ENCODE results near the gene TUBGCP5.
A peak's percentile ranks its signal among the peaks of the same experiment; 100 is the strongest.
"Not testable (repeated sequence)": the region's sequence is repeated elsewhere in the genome, so short reads cannot be mapped to it uniquely, and the experiment has no call there.

The TUBGCP5 gene

DNA sequence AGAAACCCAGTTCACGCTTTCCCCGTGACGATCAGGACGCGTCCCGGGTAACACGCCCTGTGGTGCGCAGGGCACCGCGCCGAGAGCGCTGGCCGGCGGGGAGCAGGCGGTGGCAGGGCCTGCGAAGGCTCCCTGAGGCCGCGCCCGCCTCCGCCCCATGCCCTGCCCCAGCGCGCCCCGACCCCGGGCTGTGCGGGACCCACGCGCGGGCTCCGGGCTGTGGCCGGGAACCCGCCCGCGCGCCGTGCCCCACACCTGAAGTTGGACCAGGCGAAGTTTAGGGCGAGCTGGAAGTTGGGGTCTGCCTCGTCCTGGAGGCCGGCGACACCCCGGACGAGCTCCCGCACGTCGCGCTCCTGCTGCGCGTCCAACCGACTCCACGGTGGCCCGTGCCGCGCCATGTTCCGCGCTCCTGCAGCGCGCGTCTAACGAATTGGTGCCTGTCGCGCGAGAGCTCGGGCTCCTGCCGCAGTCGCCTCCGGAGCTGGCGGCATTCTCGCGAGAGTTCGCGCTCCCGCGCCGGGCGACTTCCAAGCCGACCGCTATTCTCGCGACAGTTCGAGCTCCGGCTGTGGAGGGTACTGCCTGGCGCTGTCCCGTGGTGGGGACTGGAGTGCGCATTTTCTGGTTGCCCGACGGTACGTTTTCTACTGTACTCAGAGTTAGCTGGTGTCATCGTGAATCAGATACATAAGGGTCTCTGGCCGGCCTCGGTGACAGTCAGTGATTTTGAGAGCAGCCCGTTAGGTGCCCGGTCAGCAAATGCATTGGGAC lies at the start of gene TUBGCP5:
Gene TUBGCP5, minus strand, starts transcription at position 427 of the 774 bp plus-strand sequence. Its CDS starts 26 bp downstream, at position 401.
- DNase-seq: peak; percentile 72

DNA sequence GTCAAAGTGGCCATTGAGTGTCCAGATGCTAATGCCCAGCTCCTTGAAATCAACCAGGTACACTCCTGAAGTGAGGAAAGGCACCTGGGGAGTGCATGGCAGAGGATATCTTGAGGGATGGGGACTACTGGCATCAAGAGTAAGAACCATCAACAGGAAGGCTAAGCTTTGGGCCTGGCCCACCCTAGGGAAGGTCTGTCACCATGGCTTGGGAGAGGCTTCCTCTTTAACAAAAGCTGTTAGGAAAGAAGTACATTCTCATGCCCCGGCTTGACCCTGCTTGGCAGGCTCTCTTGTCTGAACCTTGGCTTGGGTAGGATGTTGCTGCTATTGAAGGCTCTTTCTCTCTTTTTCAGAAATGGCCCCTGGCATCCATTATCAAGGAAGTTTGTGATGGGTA lies 43.7 kb upstream of the TUBGCP5 start:
- no peak for DNase-seq

DNA sequence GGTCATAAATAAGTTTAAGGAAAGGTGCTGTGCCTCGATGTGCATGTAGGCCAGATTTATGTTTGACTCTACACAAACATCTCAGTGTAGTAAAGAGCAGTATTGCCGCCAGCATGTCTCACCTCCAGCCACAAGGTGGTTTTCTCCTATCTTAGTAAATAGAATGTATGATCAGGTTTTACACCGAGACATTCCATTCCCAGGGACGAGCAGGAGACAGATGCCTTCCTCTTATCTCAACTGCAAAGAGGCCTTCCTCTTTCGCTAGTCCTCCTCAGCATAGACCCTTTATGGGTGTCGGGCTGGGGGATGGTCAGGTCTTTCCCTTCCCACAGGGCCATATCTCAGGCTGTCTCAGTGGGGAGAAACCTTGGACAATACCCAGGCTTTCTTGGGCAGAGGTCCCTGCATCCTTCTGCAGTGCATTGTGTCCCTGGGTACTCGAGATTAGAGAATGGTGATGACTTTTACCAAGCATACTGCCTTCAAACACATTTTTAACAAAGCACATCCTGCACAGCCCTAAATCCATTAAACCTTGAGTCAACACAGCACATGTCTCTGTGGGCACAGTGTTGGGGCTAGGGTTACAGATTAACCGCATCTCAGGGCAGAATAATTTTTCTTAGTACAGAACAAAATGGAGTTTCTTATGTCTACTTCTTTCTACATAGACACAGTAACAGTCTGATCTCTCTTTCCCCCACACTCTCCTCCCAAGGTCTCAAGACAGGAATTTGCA lies 42.8 kb upstream of the TUBGCP5 start:
- DNase-seq: not testable (repeated sequence)

DNA sequence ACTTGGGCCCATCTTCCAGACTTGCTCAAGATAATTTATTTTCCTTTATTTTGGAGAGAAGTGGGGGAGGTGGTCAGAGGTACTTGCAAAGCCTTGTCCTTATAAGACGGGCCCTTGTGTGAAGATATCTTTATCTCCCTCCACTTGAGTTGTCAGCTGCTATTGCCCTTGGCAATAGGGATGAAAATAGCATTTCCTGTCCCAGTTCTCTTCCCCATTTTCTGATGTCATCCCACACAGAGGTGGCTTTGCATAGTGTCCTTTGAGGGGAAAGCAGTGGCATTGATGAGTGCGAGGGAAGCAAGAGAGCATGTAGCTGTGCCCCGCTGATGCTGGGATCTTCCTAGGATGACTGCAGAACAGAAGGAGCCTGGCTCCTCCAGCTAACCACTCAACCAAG lies 41.9 kb upstream of the TUBGCP5 start:
- no peak for DNase-seq

DNA sequence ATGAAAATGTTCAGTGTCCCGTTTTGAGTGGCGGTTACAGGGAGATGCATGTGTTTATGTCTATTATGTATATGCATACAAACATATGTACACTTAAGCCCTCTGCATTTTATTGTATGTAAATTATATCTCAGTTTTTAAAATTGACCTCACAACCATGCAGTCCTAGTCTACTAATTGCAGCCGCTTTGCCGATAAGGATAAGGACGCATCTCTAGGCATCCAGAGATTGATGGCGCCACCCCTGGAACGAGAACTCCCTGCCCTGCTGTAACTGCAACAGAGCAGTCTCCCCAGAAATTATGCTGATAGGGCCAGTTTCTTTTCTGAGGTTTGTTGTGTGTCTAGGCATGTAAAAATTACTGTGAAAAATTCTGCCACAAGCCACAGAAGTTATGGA lies 40.4 kb upstream of the TUBGCP5 start:
- DNase-seq: no peak

DNA sequence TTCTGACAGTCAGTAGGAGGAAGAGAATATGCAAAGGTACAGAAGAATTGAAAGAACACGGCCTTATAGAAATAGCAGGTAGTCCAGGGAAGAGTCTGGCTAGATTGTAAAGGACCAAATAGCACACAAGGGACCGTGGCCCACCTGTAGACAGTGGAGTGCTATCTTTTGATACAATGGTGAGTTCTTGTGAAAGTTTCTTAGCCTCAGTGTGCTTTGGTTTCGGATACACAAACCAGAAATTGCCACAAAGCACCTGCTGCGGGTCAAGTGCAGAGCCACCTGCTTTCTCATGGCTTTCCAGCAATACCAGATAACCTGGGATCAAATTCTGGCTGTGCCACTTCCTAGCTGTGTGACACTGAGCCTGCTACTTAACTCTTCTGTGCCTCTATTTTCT lies 36.6 kb upstream of the TUBGCP5 start:
- DNase-seq: no peak

DNA sequence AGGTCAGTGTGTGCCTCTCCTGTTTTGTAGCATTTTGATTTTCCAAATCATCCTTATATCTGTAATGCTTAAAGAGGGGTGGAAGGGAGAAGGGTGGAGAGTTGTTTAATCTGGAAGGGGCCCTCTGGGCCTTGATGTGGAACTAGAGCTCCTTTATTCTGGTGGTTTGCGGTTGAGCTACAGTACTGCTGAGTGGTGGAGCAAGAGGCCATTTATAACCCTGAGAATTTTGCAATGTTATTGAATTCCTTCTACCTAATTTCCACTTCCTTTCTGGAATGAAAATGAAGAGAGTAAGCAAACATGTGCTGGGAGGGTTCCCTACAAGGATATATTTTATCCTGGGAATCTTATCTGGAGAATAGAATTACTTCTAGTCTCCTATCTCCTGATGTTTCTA lies 35.3 kb upstream of the TUBGCP5 start:
- peak; percentile 16 for DNase-seq

DNA sequence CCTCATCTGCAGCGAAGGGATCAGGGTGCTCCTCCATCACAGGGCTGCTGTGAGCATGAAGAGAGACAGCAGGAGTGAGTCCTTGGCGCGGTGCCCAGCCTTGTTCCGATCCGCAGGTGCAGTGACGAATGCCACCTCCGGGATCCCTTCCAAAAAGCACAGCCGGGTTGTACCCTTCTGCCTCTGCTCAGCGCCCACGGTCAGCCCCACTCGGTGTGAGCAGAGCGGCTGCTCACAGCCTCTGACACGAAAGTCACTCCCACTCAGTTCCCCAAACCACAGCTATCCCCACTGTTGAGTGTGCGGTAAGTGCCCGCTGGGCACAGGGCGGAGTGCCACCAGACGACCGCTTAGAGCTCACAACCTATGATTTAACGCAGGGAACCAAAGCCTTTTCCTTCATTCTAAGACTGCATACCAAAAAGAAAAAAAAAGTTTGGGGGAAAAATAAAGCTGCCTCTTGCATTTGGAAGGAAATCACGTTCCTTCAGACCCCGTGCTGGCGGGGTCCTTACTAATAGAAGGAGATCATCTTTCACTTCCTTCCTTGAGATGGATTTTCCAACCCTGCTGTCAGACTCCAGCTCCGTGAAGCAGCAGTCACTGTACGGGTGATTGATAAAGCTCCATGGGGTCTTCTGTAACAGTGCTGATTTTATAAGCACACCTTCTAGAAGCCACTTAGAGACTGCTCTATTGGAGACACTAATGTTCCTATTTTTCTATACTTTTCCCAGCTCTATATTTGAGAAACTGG lies 34.7 kb upstream of the TUBGCP5 start:
- no peak for DNase-seq

DNA sequence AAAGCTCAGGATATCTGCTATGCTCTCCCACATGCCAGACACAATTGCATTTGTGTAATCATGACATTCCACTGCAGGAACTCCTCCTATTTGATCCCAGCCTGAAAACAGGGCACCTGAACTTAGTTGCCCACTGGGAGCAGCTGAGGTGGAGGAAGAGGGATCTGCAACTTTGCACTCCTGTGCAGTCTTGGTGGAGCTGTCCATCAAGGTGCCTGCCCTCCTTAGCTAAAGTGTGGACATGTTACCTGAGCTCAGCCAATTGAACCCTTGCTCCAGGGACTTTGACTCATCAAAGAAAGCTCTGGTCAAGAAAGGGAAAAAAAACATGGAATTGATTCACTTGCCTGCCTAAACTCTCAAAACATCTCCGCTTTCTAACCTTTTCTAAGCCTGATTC lies 33.3 kb upstream of the TUBGCP5 start:
- no peak for DNase-seq

DNA sequence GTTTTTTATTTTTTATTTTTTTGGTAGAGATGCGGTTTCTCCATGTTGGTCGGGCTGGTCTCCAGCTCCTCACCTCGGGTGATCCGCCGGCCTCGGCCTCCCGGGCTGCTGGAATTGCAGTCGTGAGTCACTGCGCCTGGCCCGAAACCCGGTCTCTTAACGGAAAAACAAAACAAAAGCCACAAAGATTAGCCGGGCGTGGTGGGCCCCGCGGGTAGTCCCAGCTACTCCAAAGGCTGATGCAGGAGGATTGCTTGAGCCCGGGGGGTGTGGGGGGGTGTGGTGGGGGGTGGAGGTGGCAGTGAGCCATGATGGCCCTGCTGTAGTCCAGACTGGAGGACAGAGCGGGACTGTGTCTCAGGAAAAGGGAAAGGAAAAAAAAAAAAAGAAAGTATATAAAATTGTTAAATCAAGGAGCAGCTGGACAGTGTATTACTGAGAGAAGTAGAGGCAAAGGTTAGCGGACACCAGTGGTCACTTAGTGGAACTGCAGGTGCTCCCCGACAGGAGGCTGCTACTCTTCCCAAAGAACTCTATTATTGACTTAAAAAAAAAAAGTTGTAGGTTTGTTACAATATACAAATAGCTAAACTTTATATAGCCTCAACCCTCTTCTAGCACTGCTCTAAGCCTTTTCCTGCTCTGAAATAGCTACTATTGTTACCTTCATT lies 30.3 kb upstream of the TUBGCP5 start:
- DNase-seq: no peak

DNA sequence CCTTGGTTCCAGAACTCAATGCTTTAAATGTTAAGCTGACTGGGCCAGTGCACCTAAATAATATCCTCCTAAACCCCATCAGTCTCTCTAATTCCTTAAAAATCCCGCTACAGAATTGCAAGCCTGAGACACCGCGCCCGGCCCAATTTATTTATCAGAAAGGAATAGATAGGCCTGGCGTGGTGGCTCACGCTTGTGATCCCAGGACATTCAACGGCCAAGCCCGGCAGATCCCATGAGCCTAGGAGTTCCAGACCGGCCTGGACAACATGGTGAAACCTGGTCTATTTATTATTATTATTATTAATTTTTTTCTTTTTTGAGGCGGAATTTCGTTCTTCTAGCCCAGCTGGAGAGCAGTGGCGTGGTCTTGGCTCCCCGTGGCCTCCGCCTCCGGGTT lies 28.0 kb upstream of the TUBGCP5 start:
- no peak for DNase-seq

DNA sequence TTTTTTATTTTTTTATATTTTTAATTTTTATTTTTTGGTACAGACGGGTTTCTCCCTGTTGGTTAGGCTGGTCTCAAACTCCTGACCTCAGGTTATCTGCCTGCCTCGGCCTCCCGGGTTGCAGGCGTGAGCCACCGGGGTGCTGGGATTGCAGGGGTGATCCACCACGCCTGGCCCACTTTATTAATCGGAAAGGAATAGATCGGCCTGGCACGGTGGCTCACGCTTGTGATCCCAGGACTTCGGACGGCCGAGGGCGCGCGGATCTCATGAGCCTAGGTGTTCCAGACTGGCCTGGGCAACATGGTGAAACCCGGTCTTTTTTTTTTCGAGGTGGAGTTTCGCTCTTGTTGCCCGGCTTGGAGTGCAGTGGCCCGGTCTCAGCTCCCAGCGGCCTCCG lies 26.5 kb upstream of the TUBGCP5 start:
- no peak for DNase-seq

DNA sequence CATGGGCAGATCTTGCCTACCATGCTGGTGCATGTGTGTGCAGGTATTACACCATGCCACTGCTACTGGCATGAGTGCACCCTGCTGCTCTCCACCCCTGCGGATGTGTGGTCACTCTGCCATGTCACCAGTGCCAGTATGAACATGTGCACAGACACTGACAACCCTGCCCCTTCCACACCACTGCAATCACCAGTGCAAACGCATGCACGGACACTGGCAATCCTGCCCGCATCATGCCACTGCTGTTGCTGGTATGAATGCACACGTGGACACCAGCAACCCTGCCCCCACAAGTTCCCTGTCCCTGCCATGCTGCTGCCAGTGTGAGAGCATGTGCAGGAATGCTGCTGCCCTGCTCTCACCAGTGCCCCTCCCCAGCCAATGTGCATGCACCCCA lies 24.8 kb upstream of the TUBGCP5 start:
- DNase-seq: no peak

DNA sequence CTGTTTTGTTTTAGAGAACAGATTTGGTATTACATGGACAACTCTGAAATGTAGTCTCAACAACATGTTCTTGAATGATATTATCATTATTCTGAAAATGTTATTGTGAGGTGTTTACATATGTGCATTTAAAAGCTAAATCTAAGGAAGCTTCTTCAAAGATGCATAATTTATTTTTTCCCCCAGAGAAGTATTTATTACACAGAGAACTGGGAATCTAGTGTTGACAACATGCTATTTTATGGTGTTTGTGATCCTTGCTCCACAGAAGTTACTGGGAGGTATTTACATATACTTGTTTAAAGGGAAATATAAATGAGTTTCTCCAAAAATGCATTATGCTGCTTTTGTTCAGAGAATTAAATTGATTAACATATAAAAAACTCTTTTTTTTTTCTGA lies 18.3 kb upstream of the TUBGCP5 start:
- no peak for DNase-seq

DNA sequence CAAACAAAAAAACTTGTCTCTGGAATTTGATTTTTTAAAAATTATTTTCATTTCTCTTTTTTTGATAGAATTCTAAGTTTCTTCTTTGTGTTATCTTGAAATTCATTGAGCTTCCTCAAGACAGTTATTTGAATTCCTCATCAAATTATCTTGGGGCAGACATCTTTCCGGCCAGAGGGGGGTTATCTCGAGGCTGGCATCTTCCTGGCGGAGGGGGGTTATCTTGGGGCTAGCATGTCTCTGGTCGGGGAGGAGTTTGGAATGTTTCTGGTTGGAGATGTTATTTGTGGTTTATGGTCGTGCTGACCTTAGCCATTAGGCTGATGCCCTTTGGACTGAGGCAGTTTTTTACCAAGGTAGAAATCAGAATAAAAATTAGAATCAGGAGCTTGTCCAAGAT lies 15.9 kb upstream of the TUBGCP5 start:
- no peak for DNase-seq

DNA sequence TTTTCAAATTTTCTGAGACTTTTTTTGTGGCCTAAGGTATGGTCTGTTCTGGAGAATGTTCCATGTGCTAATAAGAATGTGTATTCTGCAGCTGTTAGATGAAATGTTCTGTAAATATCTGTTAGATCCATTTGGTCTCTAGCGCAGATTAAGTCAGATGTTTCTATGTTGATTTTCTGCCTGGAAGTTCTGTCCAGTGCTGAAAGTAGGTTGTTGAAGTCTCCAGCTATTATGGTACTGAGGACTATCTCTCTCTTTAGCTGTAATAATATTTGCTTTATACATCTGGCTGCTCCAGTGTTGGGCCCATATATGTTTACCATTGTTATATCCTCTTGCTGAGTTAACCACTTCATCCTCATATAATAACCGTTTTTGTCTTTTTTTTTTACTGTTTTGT lies 13.2 kb upstream of the TUBGCP5 start:
- DNase-seq: no peak

DNA sequence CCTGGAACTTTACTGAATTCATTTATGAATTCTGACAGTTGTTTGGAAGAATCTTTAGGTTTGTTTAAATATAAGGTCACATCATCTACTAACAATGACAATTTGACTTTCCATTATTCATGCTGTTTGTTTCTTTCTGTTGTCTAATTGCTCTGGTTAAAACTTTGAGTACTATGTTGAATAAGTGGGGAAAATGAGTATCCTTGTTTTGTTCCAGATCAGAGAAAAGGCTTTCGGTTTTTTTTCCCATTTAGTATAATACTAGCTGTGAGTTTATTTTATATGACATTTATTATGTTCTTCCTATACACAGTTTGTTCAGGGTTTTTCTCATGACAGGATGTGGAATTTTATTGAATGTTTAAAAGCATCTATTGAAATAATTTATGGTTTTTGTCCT lies 11.3 kb upstream of the TUBGCP5 start:
- no peak for DNase-seq

DNA sequence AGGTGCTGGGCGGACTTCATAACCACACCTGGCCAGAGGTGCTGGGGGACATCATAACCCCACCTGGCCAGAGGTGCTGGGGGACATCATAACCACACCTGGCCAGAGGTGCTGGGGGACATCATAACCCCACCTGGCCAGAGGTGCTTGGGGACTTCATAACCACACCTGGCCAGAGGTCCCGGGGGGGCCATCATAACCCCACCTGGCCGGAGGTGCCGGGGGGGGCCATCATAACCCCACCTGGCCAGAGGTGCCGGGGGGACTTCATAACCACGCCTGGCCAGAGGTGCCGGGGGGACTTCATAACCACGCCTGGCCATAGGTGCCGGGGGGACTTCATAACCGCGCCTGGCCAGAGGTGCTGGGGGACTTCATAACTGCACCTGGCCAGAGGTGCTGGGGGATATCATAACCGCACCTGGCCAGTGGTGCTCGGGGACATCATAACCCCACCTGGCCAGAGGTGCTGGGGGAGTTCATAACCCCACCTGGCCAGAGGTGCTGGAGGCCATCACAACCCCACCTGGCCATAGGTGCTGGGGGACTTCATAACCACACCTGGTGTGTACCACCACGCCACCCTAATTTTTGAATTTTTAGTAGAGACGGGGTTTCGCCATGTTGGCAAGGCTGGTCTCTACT lies 10.7 kb upstream of the TUBGCP5 start:
- DNase-seq: no peak

DNA sequence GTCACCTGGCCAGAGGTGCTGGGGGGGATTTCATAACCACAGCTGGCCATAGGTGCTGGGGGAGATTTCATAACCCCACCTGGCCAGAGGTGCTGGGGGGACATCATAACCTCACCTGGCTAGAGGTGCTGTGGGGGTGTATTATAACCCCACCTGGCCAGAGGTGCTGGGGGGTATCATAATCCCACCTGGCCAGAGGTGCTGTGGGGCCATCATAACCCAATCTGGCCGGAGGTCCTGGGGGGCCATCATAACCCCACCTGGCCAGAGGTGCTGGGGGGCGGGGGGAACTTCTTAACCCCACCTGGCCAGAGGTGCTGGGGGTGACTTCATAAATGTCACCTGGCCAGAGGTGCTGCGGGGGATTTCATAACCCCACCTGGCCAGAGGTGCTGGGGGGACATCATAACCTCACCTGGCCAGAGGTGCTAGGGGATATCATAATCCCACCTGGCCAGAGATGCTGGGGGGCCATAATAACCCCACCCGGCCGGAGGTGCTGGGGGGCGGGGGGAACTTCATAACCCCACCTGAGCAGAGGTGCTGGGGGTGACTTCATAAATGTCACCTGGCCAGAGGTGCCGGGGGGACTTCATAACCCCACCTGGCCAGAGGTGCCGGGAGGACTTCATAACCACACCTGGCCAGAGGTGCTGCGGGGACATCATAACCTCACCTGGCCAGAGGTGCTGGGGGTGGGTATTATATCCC lies 9.4 kb upstream of the TUBGCP5 start:
- DNase-seq: not testable (repeated sequence)

DNA sequence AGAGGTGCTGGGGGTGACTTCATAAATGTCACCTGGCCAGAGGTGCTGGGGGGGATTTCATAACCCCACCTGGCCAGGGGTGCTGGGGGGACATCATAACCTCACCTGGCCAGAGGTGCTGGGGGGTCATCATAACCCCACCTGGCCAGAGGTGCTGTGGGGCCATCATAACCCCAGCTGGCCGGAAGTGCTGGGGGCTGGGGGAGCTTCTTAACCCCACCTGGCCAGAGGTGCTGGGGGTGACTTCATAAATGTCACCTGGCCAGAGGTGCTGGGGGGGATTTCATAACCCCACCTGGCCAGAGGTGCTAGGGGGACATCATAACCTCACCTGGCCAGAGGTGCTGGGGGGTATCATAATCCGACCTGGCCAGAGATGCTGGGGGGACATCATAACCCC lies 4.6 kb upstream of the TUBGCP5 start:
- not testable (repeated sequence) for DNase-seq

DNA sequence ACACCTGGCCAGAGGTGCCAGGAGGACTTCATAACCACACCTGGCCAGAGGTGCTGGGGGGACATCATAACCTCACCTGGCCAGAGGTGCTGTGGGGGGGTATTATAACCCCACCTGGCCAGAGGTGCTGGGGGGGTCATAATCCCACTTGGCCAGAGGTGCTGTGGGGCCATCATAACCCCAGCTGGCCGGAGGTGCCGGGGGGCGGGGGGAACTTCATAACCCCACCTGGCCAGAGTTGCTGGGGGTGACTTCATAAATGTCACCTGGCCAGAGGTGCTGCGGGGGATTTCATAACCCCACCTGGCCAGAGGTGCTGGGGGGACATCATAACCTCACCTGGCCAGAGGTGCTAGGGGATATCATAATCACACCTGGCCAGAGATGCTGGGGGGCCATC lies 4.2 kb upstream of the TUBGCP5 start:
- DNase-seq: not testable (repeated sequence)

DNA sequence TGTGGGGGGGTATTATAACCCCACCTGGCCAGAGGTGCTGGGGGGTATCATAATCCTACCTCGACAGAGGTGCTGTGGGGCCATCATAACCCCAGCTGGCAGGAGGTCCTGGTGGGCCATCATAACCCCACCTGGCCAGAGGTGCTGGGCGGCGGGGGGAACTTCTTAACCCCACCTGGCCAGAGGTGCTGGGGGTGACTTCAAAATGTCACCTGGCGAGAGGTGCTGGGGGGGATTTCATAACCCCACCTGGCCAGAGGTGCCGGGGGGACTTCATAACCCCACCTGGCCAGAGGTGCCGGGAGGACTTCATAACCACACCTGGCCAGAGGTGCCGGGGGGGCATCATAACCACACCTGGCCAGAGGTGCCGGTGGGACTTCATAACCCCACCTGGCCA lies 2.4 kb upstream of the TUBGCP5 start:
- not testable (repeated sequence) for DNase-seq

Data from GF-D8 (cell line).